Activated naive CD4-positive, alpha-beta T cell treated with anti-CD3 and anti-CD28 coated beads, Interleukin-2, amount 50 U/mL, for 72 hours (primary cell): ENCODE data around the gene ASTL. TPM values are rescaled to one million over a fixed set of nuclear protein-coding genes. Genes with fewer than 3 reads are reported as not detected.
A peak's percentile ranks its signal among the peaks of the same experiment; 100 is the strongest.

Experiments
- ATAC-seq, 2 donors: fragments of 150-1000 bp; cut with Tn5 transposase; 2 replicates each; pipeline ENCODE4 v1.10.0; 2021; ENCODE audit warnings: mild to moderate bottlenecking in 2 of 2, moderate library complexity in 2 of 2
- DNase-seq, 2 donors: peaks; one replicate each; pipeline ENCODE4 v3.0.0; 2021 to 2022; ENCODE audit warnings: low spot score in 2 of 2
- H3K27ac Mint-ChIP-seq, 2 donors: one replicate each; pipeline ENCODE4 v1.8.0; 2022; ENCODE audit warnings: mild to moderate bottlenecking in 2 of 2, mixed read lengths in 2 of 2
- H3K36me3 Mint-ChIP-seq, 2 donors: one replicate each; pipeline ENCODE4 v1.8.0; 2022; ENCODE audit warnings: mixed read lengths in 2 of 2
- H3K9me3 Mint-ChIP-seq, 2 donors: one replicate each; pipeline ENCODE4 v1.8.0; 2022; ENCODE audit warnings: mixed read lengths in 2 of 2
- total RNA-seq, 2 donors: library from RNA; stranded (reverse); gene quantifications; one replicate each; pipeline ENCODE4 v1.2.3, GENCODE V29; 2022

ASTL gene
- total RNA-seq, 2 donors from 2014 or later: 0.82 to 3.4 TPM

GRCh38 chr2:96152304-96153161, 14.2 kb upstream of the ASTL start:
- ATAC-seq: no peak
- Mint-ChIP-seq H3K27ac (peak overlapping the region in 1 of 2 donors; percentile 47), H3K9me3 (no peaks in the 10 kb centered on the region), H3K36me3 (peaks cover 0 to 6% of the 10 kb centered on the region in 2 donors)
- no peak for DNase-seq

- DNase-seq (peak in 1 of 2 donors; percentile 38), ATAC-seq (no peak)
- peaks cover 0 to 6% of the 10 kb centered on the region in 2 donors for H3K36me3 Mint-ChIP-seq
- no peaks in the 10 kb centered on the region for H3K9me3 Mint-ChIP-seq
- H3K27ac Mint-ChIP-seq: peak overlapping the region in 1 of 2 donors; percentile 83
These were observed 13.4 kb upstream of the ASTL start for GRCh38 chr2:96151595-96152303.

- Mint-ChIP-seq H3K9me3 (no peaks in the 10 kb centered on the region), H3K36me3 (peaks cover 0 to 6% of the 10 kb centered on the region in 2 donors), H3K27ac (peak overlapping the region in 1 of 2 donors; percentile 83)
- DNase-seq (peak in 1 of 2 donors; percentile 52), ATAC-seq (no peak)
These were observed 12.7 kb upstream of the ASTL start for GRCh38 chr2:96150791-96151594.

GRCh38 chr2:96150007-96150640, 11.8 kb upstream of the ASTL start:
- ATAC-seq (no peak), DNase-seq (peak in 1 of 2 donors; percentile 53)
- H3K36me3 Mint-ChIP-seq: peaks cover 0 to 6% of the 10 kb centered on the region in 2 donors
- no peak overlapping the region for H3K27ac Mint-ChIP-seq
- no peaks in the 10 kb centered on the region for H3K9me3 Mint-ChIP-seq

GRCh38 chr2:96148410-96149217, 10.3 kb upstream of the ASTL start:
- DNase-seq (peak; percentile 90 to 97), ATAC-seq (peak; percentile 66 to 67)
- H3K9me3 Mint-ChIP-seq: no peaks in the 10 kb centered on the region
- peaks cover 12 to 18% of the 10 kb centered on the region in 2 donors for H3K36me3 Mint-ChIP-seq
- peak overlapping the region; percentile 97 to 99 for H3K27ac Mint-ChIP-seq

- ATAC-seq (peak in 1 of 2 donors; percentile 12), DNase-seq (peak in 1 of 2 donors; percentile 78)
- Mint-ChIP-seq H3K27ac (peak overlapping the region; percentile 97 to 99), H3K36me3 (peaks cover 22 to 27% of the 10 kb centered on the region in 2 donors), H3K9me3 (no peaks in the 10 kb centered on the region)
These were observed 9.4 kb upstream of the ASTL start for GRCh38 chr2:96147593-96148201.

- no peaks in the 10 kb centered on the region for H3K9me3 Mint-ChIP-seq
- ATAC-seq: no peak
- peak overlapping the region; percentile 97 to 99 for H3K27ac Mint-ChIP-seq
- H3K36me3 Mint-ChIP-seq: peaks cover 28 to 33% of the 10 kb centered on the region in 2 donors
- peak in 1 of 2 donors; percentile 74 for DNase-seq
These were observed 8.7 kb upstream of the ASTL start for GRCh38 chr2:96146881-96147592.

- peak; percentile 33 to 44 for ATAC-seq
- Mint-ChIP-seq H3K36me3 (peaks cover 29 to 37% of the 10 kb centered on the region in 2 donors), H3K9me3 (no peaks in the 10 kb centered on the region), H3K27ac (peak overlapping the region; percentile 97 to 99)
- peak; percentile 82 to 94 for DNase-seq
These were observed 8.0 kb upstream of the ASTL start for GRCh38 chr2:96146153-96146880.

- Mint-ChIP-seq H3K36me3 (peaks cover 29 to 37% of the 10 kb centered on the region in 2 donors), H3K9me3 (no peaks in the 10 kb centered on the region), H3K27ac (peak overlapping the region; percentile 97 to 99)
- no peak for ATAC-seq
- no peak for DNase-seq
These were observed 7.5 kb upstream of the ASTL start for GRCh38 chr2:96145848-96146152.

GRCh38 chr2:96145036-96145847, 6.9 kb upstream of the ASTL start, which contains the start of gene DUSP2:
Gene DUSP2, minus strand, starts transcription at chr2:96145440. Its CDS starts 86 bp downstream, at chr2:96145354.
- peaks cover 29 to 37% of the 10 kb centered on the region in 2 donors for H3K36me3 Mint-ChIP-seq
- peak; percentile 97 to 98 for DNase-seq
- ATAC-seq: peak; percentile 54 to 66
- H3K27ac Mint-ChIP-seq: peak within 1 kb of the TSS; percentile 98 to 99
- no peaks in the 10 kb centered on the region for H3K9me3 Mint-ChIP-seq

- ATAC-seq (no peak), DNase-seq (no peak)
- peaks cover 29 to 37% of the 10 kb centered on the region in 2 donors for H3K36me3 Mint-ChIP-seq
- peak overlapping the region; percentile 98 to 99 for H3K27ac Mint-ChIP-seq
- no peaks in the 10 kb centered on the region for H3K9me3 Mint-ChIP-seq
These were observed 6.3 kb upstream of the ASTL start for GRCh38 chr2:96144481-96145035.

- DNase-seq (peak in 1 of 2 donors; percentile 70), ATAC-seq (no peak)
- no peaks in the 10 kb centered on the region for H3K9me3 Mint-ChIP-seq
- H3K27ac Mint-ChIP-seq: peak overlapping the region; percentile 98 to 99
- H3K36me3 Mint-ChIP-seq: peaks cover 29 to 37% of the 10 kb centered on the region in 2 donors
These were observed 5.7 kb upstream of the ASTL start for GRCh38 chr2:96143848-96144480.
